Fibroblast of villous mesenchyme (primary cell): ENCODE results near the gene PAK1IP1. TPM values are rescaled to one million over a fixed set of nuclear protein-coding genes. Genes with fewer than 3 reads are reported as not detected.
"Not testable (repeated sequence)": the region's sequence is repeated elsewhere in the genome, so short reads cannot be mapped to it uniquely, and the experiment has no call there.

Experiments used
- DNase-seq: peaks from one replicate; pipeline ENCODE4 v3.0.0-alpha.2; 2010; ENCODE audit warnings: low read depth
- H3K4me3 ChIP-seq: 2 replicates; pipeline ENCODE4 v1.5.1; 2011; ENCODE audit warnings: low read depth, mild to moderate bottlenecking, low read length
- CTCF ChIP-seq: IDR thresholded peaks from 2 replicates; pipeline ENCODE4 v1.5.1; 2012; ENCODE audit warnings: low read depth, mild to moderate bottlenecking, low read length; ENCODE audit not compliant: insufficient read depth
- total RNA-seq: library from RNA; depleted of rRNA; stranded (reverse); fragments of >200 nt; gene quantifications from 2 replicates; pipeline ENCODE4 v1.2.3, GENCODE V29; 2012

PAK1IP1 gene
- total RNA-seq, 1 donor, result 25.5 TPM

- no peak for DNase-seq
- no peak overlapping the region for H3K4me3 ChIP-seq
- no peak for TF ChIP-seq CTCF
Measured at GRCh38 chr6:10733151-10733715, 38.5 kb downstream of the PAK1IP1 start.

- no peak for DNase-seq
- TF ChIP-seq CTCF, result no peak
- H3K4me3 ChIP-seq, result no peak overlapping the region
Measured at GRCh38 chr6:10733863-10734262, 39.1 kb downstream of the PAK1IP1 start.

GRCh38 chr6:10736731-10737130 is 42.0 kb downstream of the PAK1IP1 start:
- no peak for TF ChIP-seq CTCF
- no peak overlapping the region for H3K4me3 ChIP-seq
- DNase-seq, result no peak

GRCh38 chr6:10740061-10740460 is 45.3 kb downstream of the PAK1IP1 start:
- no peak for DNase-seq
- TF ChIP-seq CTCF, result no peak
- no peak overlapping the region for H3K4me3 ChIP-seq

- DNase-seq, H3K4me3 ChIP-seq: not testable (repeated sequence)
Measured at GRCh38 chr6:10741643-10742042, 46.9 kb downstream of the PAK1IP1 start.

GRCh38 chr6:10742251-10742650 is 47.5 kb downstream of the PAK1IP1 start:
- DNase-seq, result no peak
- no peak overlapping the region for H3K4me3 ChIP-seq
- no peak for TF ChIP-seq CTCF

- H3K4me3 ChIP-seq, result no peak overlapping the region
- TF ChIP-seq CTCF, result no peak
- no peak for DNase-seq
Measured at GRCh38 chr6:10743515-10743914, 48.7 kb downstream of the PAK1IP1 start.

GRCh38 chr6:10745116-10745515 is 50.3 kb downstream of the PAK1IP1 start:
- TF ChIP-seq CTCF, result no peak
- no peak for DNase-seq

More at GRCh38 chr6:10745116-10745515, 50.3 kb downstream of the PAK1IP1 start:
- H3K4me3 ChIP-seq, result no peak overlapping the region
